HG03175 (cell line): ENCODE results near the gene ADAMTS2.

Experiments used
- ATAC-seq: cut with Tn5 transposase; IDR thresholded peaks from one replicate; pipeline ENCODE4 v1.9.1; 2021; ENCODE audit warnings: mild to moderate bottlenecking, moderate library complexity; ENCODE audit not compliant: unreplicated experiment

ADAMTS2 gene

DNA sequence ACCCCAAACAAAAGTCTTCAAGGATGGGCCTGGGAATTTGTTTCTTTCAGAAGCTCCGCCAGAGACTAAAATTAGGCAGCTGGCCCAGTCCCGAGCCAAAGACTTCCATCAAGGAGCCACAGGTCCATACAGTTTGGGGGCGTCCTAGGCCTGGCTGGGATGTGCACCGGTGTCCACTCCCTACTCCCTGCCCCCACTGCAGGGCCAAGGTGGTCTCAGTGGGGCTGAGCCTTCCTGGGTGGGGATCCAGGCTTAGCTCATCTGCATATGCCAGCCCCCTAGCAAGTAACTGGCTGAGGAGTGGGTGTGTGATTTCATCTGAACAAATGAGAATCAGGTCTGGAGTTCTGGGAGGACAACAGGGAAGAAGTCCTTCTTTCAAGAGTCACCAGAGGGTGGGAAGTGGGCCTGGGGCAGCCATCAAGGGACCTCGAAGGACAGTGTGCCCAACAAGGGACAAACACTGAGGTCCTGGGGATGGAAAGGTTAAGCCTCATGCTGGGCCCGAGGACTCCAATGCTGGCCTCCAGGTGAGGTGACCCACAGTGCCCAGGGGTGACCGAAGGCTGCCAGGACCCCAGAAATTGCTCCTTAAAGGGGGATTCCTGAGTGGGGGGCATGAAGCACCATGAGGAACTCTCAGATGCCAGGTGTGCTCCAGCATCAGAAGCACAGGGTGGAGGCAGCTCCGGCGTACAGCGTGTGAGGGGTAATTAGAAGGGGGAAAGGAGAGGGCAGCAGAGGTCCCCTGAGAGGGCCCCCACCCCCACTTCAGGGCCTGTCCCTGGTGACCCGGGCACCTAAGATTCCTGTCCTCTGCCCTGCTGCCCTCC is 193.8 kb downstream of the ADAMTS2 start:
- no peak for ATAC-seq

DNA sequence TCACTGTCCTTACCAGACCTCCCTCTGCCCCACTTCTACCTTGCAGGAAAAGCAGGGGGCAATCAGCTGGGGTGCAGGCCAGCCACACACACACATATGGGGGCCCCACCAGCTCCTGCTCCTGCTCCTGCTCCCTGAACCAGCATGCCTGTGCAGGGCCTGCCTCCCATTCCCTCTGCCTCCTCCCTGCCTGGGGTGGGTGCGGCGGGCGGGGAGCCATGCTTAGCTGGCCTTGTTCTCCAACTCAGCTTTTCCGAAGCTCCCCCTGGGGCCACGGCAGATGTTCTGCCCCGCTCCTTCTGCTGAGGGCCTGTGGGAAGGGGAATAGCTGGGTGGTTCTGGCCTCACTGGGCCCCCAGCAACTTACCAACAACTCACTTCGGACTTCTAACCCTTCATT is 195.2 kb downstream of the ADAMTS2 start:
- no peak for ATAC-seq

DNA sequence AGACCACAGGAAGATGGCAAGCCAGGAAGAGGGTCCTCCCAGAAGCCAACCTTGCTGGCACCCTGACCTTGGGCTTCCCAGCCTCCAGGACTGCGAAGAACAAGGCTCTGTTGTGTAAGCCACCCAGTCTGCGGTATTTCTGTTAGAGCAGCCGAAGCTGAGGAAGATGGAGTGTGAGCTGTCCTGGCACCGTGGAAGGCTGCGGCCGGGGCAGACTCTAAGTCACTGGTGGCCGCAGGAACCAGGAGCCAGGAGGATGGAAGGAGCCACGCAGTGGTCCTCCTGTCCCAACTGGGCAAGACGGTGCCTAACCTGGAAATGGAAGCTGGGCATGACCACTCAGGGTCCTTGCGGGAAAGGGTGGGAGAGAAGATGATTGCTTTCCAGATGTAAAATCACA is 196.0 kb downstream of the ADAMTS2 start:
- no peak for ATAC-seq

DNA sequence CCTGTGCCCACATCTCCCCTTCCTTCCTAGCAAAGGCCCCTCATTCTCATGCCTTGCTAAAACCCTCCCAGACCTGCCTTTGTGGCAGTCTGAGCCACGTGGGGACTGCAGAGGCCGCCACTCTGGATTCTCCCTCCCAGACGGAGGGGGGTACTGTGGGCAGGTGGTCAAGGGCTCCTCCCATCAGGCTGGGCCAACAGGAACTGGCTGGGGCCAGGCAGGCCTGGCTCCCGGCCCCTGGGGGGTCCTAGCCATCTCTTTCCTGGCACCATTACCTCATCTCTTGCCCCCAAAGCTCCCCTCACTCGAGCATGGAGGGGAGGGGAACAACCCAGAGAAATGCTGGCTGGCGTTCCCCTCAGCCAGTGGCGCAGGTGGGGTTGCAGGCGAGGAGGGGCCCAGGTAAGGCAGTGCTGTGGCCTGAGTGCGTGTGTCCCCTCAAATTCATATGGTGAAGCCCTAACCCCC is 196.5 kb downstream of the ADAMTS2 start:
- no peak for ATAC-seq

DNA sequence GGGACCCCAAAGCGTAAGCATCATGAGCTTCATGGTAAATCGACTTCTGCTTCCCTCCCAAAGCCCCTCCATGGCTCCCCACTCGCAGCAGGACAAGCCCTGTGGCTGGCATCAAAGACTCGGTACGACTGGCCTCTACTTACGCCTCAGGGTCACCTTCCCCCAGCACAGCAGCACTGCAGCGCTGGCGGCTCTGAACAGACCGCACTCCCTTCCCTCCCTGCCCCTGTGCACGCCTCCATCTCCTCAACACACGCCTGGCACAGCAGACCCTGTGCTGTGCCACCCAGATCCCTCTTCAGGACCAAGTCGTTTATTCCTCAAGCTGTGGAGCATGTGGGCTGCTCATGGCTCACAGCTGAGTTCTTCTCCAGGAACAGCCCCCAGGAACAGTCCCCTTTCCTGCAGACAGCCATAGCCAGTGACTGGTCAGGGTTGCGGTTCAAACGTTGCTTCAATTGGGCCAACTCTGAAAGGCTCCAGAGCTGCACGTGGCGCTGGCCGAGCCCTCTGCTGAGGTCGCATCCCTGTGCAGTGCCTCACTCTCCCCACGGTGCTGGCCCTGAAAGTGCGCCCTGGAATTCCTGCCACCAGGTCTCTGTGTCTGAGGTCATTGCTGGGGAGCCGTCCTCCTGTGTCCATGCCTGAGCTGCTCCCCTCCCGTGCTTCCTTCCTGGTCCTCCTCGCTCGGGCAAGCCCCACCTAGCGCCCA is 197.1 kb downstream of the ADAMTS2 start:
- ATAC-seq, result no peak

DNA sequence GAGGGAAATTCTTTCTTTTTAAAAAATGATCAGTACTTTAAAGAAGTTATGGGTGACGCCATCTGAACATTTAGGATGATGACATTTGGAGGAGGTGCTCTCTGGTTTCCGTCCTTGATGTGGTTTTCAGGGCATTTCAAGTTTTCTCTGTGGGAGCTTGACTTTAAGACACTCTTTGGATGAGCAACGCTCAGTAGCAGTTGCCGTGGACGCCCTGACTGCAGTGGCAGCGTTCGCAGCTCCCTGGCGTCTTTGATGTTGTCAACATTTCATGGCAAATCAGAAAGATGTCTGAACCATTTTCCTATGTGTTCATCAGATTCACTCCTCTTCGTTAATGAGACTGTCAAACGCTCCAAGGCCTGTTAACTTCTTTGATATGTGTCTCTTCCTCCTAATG is 199.0 kb downstream of the ADAMTS2 start:
- no peak for ATAC-seq

DNA sequence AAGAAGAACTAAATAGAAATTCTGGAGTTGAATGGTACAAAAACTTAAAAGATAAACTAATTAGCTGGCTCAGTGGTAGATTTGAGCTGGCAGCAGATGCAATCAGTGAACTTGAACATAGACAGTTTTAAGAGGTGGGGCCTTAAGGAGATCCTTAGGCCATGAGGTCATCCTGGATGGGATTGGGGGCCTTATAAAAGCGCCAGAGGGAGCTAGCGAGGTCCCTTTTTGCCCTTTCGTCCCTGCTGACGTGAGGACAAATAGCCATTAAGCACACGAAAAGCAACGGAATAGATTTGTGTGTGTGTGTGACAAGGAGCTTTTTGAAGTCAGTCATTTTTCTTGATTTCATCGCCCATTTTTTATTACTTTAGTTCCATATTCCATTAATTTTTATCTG is 201.8 kb downstream of the ADAMTS2 start:
- ATAC-seq, result no peak

DNA sequence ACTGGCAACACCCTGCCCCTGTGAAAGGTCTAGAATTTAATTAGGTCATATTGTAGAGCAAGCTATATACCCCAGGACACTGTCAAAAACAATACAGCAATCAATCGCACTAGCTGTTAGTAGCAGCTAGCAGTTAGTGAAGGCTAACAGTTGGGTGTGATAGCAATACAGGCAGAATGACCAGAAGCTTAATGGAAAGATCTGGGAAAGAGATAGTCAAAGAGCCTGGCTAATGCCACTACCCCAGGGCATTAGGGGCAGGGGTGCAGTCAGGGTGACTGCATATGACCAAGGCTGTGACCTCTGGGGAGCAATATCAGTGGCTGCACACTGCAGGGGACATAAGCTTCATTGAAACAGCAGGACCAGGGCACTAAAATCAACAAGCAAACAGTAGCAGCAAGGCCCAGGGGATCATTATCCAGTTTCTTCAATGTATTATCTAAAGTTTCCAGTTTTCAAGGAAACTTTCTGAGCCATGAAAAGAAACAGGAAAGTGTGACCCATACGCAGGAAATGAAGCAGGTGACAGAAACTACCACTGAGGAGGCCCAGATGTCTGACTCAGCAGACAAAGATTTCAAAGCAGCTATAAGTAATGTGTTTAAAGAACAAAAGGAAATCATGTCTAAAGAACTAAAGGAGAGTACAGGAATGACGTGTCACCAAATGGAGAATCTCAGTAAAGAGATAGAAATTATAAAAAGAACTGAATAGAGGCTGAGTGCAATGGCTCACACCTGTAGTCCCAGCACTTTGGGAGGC is 202.6 kb downstream of the ADAMTS2 start:
- no peak for ATAC-seq

DNA sequence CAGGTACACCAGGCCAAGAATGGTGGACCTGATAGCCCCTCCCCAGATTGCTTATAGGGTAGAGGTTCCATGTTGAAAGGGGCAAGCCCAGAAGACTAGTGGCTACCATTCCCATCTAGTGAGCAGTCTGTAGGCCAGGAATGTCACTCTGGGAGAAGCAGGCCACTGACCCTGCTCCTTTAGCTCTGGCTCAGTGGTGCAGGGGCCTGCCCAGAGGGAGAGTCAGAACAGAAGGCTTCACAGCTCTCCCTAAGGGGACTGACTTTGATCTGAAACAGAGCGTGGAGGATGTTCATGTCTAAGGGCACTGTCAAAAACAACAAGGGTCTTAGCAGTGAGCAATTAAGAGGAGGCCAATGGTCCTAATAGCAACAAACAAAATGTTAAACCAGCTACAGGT is 203.4 kb downstream of the ADAMTS2 start:
- no peak for ATAC-seq

DNA sequence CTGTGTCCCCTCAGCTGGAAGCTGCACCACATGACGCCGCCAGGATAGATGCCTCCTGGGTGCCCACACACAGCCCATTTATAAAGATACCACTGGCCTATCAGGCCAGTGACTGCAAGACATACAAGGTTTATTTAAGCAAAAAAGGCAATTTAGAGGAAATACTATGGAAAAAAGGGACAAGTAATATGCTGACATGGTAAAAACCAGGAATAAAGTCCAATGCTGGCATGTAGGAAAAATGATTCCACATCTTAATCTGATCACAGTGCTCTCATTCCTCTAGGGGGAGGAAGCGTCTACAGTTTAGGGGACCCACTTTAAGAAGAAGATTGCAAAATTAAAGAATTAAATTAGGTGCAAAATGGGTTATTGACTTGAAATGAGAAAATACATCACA is 205.0 kb downstream of the ADAMTS2 start:
- ATAC-seq, result no peak

DNA sequence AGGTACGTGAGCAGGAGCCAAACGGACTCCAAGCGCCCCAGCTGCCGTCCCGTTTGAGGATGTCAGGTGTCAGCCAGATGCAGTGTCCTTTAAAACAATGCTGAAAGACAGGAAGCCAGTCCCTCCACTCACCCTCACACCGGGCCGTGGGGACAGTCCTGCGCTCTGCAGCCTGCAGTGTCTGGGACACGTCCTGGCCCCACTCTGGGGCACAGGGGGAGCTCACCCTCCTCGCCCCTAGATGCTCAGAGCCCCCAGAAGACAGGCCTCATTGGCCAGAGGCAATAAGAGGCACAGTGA is 205.4 kb downstream of the ADAMTS2 start:
- ATAC-seq, result no peak

DNA sequence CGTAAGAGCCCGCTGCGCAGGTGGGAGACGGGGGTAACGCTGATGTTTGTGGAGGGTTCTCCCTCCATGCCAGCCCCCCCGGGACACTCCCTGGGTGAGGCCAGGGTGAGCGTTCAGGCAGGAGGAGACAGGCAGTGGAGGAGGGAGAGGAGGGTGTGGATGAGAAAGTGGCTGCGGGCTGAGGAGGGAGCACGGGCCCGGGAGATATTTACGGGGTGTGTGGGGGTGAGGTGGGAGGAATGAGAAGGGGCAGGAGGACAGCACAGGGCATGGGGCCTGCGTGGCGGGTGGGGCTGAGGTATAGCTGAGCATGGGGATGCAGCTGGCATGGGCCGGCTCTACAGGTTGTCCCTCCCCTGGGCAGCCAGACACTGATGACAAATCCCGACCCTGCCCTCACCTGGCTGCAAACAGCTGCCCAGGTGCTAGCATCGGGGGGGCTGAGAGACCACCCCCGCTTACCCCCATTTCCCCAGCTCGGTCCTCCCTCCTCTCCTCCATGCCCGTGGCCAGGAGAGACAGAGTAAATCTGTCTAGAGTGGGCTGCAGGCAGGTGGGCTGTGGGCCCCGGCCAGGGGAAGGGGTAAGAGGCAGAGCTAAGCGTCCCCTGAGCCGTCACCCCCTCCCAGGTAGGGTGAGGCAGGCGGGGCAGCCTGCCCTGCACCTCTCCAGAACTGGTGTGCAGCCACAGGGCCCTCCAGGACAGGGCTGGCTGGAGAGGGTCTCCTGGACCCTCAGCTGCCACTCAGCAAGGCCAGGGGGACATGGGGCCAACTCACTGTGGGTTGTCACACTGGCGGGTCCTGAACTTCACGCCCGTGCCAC is 205.9 kb downstream of the ADAMTS2 start:
- ATAC-seq, result no peak

DNA sequence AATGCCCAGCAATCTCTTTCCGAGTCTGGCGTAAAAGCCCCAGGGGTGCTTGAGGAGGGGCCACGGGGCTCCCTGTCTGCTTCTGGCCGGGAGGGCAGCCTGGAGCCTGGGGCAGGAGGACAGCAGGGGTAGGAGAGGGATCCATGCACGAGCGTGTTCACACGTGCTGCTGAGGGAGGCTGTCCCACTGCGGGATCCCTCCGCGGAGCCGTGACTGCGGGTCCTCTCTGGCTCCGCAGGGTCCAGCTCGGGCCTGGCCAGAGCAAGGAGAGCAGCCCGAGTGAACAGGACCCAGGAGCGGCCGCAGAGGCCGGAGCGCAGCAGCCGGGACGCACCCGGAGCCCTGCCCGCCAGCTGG is 206.7 kb downstream of the ADAMTS2 start:
- ATAC-seq, result no peak

DNA sequence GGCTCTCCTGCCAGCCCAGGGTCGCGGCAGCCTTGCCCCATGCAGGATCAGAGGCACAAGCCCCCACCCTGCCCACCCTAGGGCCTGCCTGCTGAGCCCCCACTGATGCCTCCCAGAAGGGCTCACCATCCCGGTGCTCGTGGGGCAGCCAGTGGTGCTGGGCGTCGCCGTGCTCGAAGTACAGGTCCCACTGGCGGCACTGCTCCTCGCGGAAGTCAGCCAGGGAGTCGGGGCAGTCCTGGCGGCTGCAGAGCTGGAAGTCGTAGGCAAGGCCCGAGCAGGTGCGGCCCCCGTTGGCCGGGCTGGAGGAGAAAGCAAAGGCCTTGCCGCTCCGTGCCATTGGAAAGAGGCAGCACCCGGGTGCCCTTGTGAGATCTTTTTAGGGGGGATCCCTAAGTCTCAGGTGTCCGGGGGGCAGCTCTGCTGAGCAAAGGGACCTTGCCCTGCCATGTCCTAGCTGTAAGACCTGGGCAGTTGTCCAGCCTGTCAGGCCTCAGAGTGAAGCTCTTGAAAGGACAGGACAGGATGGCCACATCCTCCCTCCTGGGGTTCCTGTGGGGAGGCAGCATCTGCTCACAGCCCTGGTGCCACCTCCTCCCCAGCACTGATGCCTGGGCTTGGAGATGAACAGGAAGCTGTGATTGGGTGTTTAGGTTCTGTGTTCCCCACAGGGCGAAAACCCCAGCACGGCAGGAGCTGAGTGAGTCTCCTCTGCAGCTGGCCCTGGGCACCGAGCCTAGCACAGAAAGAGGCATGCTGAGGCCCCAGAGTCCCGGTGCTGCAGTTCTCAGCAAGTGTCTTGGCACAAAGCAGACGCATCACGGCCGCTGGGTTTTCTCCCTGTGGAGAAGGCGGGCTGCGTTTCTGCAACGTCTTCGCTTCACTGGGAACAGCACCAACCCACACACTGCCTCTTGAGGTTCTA is 207.4 kb downstream of the ADAMTS2 start:
- ATAC-seq, result no peak

DNA sequence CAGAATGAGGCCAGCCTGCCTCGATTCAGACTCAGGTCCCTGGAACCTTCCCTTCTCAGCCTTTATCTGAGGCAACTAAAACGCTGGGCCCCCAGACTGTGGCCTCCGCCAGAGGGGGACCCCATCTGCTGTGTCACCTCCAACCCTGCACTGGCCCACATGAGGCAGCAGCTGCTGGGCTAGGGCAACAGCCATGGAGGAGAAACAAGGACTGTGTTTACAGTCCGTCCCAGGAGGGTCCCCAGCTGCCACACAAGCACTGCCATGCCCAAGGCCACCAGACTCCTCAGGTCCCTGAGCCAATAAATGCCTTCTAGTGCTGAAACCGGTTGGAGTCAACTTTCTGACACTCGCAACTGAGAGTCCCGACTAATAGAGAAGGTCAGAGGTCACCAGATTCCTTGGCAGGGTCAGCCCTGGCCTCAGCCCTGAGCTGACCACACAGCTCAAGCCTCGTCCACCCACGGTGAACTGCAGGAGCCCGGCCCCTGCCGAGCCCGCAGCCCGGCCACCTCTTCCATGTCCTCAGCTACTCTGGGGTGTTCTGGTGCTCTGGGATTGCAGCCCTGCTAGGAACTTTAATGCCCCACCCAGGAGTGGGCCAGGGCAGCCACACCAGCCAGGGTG is 208.1 kb downstream of the ADAMTS2 start:
- ATAC-seq, result no peak

DNA sequence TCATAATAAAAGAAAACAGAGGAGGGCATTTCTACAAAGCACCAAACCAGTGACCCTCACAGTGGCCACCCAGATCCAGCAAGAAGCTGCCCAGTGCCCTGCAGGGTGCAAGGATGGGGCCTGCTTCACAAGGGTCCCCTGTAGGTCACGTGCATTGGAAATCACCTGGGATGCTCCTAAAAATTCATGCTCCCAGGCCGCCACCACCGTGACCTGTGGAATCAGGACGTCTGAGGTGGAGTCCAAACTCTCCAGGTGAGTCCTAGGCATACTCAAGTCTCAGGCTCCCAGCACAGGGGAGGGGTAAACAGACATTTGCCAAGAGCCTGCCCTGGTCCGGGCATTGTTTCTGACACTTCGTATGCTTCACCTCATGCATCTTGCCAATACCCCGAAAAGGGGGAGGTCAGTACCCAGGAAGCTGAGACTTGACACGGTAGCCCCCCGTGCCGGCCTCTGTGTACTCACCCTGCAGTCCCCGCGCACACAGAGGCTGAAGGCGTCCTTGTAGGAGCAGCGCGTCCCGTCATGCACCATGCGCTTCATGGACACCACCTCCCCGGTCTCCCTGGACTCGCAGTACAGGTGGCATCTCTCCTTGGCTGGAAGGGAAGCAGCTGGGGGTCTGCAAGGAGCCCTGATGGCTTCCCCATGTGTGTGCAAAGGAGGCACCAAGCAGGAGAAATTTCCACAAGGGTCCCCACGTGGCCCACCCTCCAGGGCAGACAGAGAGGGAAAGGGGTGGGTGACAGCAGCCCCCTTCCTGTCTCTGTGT is 209.6 kb downstream of the ADAMTS2 start:
- no peak for ATAC-seq

DNA sequence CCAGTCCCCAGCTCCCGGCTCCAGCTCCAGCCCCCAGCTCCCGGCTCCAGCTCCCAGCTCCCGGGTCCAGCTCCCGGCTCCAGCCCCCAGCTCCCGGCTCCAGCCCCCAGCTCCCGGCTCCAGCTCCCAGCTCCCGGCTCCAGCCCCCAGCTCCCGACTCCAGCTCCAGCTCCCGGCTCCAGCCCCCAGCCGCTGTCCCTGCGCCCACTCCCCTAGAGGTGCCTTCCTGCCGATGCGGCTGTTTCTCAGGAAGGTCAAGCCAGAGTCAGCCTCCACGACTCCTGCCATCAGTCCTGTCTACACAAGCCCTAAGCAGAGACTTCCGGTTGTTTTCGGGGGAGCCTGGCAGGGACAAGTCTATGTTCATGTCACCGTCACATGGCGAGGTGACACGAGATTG is 210.3 kb downstream of the ADAMTS2 start:
- ATAC-seq, result no peak

DNA sequence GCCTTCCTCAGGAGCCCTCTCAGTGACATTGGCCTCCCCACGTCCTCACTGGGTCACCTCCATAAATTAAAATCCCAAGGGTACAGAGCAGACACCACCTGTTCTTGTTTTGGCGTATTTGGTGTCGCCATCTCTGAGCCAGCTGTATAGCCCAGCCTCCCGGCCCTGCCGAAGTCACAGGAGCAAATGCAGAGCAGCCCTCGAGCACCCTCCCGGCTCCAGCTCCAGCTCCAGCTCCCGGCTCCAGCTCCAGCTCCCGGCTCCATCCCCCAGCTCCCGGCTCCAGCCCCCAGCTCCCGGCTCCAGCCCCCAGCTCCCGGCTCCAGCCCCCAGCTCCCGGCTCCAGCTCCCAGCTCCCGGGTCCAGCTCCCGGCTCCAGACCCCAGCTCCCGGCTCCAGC is 210.8 kb downstream of the ADAMTS2 start:
- no peak for ATAC-seq
